ENCODE measurements around the gene SIK2. TPM values are rescaled to one million over a fixed set of nuclear protein-coding genes. Genes with fewer than 3 reads are reported as not detected.

SIK2 gene
- total and polyA plus RNA-seq, 2 donors (not counting 3 experiments of a cell fraction or from before 2014, with no cell fraction given), result 14.6 to 17.1 TPM

DNA sequence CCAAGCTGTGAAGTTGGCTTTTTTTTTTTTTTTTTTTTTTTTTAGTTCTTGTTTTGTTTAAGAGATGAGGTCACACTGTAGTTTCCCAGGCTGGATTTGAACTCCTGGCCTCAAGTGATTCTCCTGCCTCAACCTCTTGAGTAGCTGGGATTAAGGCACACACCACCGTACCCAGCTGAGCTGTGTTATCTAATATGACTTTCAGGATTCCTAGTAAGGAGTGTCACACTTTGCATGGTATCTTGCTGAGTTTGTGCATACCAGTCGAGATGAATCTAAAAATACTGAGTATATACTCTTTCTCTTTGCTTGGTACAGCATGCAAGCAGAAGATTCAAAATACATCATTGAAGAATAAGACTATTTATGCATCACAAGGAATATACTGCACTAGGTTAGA lies 58.6 kb downstream of the SIK2 start:
- Histone ChIP-seq H2AFZ (ENCODE audit: low read depth, low read length) (no peak overlapping the region), H3K4me1 (ENCODE audit: control insufficient read depth, extremely low read depth, insufficient read depth, low read length) (peaks cover 9% of the 10 kb centered on the region), H3K27ac (ENCODE audit: insufficient read depth, low read depth, low read length) (no peak overlapping the region), H4K20me1 (replicated peaks; ENCODE audit: control insufficient read depth, extremely low read depth, insufficient read depth, low read length) (no peaks in the 10 kb centered on the region), H3K9me1 (replicated peaks; ENCODE audit: control insufficient read depth, extremely low read depth, insufficient read depth, low read length) (no peaks in the 10 kb centered on the region), H3K27me3 (ENCODE audit: control insufficient read depth in 2 of 2, insufficient read depth in 2 of 2, low read length in 2 of 2) (no peaks in the 10 kb centered on the region), H3K4me3 (replicated peaks in 1 of 3; ENCODE audit: insufficient read depth in 1 of 3, low read depth in 1 of 3, low read length in 3 of 3) (no peak overlapping the region), H3K9me3 (replicated peaks; ENCODE audit: control insufficient read depth, insufficient read depth, low read length) (no peaks in the 10 kb centered on the region), H3K36me3 (ENCODE audit: control insufficient read depth in 2 of 2, extremely low read depth in 1 of 2, insufficient read depth in 2 of 2, low read length in 2 of 2) (no peaks in the 10 kb centered on the region), H3K79me2 (ENCODE audit: control insufficient read depth, insufficient read depth, low read length) (no peaks in the 10 kb centered on the region), H3K9ac (replicated peaks; ENCODE audit: extremely low read depth, insufficient read depth, low read length) (no peak overlapping the region), H3K4me2 (ENCODE audit: insufficient read depth, low read length) (no peak overlapping the region)
- no TSS peak for BruUV-seq (replicated peaks)
- DNase-seq (ENCODE audit: low read depth, low spot score) (no peak), FAIRE-seq (no peak)
- ChIA-PET POLR2A (no interaction called here), CTCF (interaction anchor here (2.7 kb wide), 1 partner anchor 56 kb away, joined by 8 read pairs; no protein-coding TSS in a partner anchor)
- no peak for TF ChIP-seq EZH2 (IDR thresholded peaks at IDR 0.05; ENCODE audit: borderline replicate concordance, low read depth, low read length, severe bottlenecking)
- no peak for TF ChIP-seq MYC (IDR thresholded peaks at IDR 0.05; ENCODE audit: low read depth, low read length)
- TF ChIP-seq, protein P1, sequence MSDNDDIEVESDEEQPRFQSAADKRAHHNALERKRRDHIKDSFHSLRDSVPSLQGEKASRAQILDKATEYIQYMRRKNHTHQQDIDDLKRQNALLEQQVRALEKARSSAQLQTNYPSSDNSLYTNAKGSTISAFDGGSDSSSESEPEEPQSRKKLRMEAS (IDR thresholded peaks at IDR 0.05; ENCODE audit: insufficient read depth, insufficient read length), result no peak
- TF ChIP-seq GATA2 (IDR thresholded peaks at IDR 0.05; ENCODE audit: insufficient read depth, insufficient read length, low read depth, low read length), result no peak
- intact Hi-C loops (cut with micrococcal nuclease) (no loop called here), dilution Hi-C loops (cut with MboI; ENCODE audit: extremely low pct_ligation_motif_present, low sequenced_read_pairs) (no loop called here)

DNA sequence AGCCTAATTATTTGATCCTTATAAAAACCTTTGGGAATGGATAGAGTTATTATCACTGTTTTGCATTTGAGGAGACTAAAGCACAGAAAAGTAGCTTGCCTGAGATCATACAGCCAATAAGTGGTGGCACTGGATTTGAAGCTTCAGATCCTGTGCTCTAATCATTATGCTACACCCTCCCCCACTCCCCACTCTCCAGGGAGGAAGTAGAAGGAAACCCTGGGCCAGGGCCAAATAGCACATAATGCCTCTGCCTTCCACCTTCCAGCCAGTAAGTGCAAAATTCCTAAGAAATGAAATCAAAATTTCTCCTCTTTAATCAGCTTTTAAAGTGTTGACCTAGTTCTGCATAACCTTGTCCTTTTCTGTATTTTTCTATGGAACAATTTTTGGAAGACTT lies 61.6 kb downstream of the SIK2 start:
- Histone ChIP-seq H3K9me1 (replicated peaks; ENCODE audit: control insufficient read depth, extremely low read depth, insufficient read depth, low read length) (no peaks in the 10 kb centered on the region), H3K36me3 (ENCODE audit: control insufficient read depth in 2 of 2, extremely low read depth in 1 of 2, insufficient read depth in 2 of 2, low read length in 2 of 2) (no peaks in the 10 kb centered on the region), H2AFZ (ENCODE audit: low read depth, low read length) (no peak overlapping the region), H3K27ac (ENCODE audit: insufficient read depth, low read depth, low read length) (no peak overlapping the region), H3K4me3 (replicated peaks in 1 of 3; ENCODE audit: insufficient read depth in 1 of 3, low read depth in 1 of 3, low read length in 3 of 3) (no peak overlapping the region), H3K9ac (replicated peaks; ENCODE audit: extremely low read depth, insufficient read depth, low read length) (no peak overlapping the region), H3K9me3 (replicated peaks; ENCODE audit: control insufficient read depth, insufficient read depth, low read length) (no peaks in the 10 kb centered on the region), H3K27me3 (ENCODE audit: control insufficient read depth in 2 of 2, insufficient read depth in 2 of 2, low read length in 2 of 2) (no peaks in the 10 kb centered on the region), H3K4me2 (ENCODE audit: insufficient read depth, low read length) (no peak overlapping the region), H3K79me2 (ENCODE audit: control insufficient read depth, insufficient read depth, low read length) (no peaks in the 10 kb centered on the region), H3K4me1 (ENCODE audit: control insufficient read depth, extremely low read depth, insufficient read depth, low read length) (peaks cover 9% of the 10 kb centered on the region), H4K20me1 (replicated peaks; ENCODE audit: control insufficient read depth, extremely low read depth, insufficient read depth, low read length) (no peaks in the 10 kb centered on the region)
- intact Hi-C loops (cut with micrococcal nuclease), result no loop called here
- BruUV-seq (replicated peaks), result no TSS peak
- dilution Hi-C loops (cut with MboI; ENCODE audit: extremely low pct_ligation_motif_present, low sequenced_read_pairs), result no loop called here
- ChIA-PET CTCF (interaction anchor here (0.8 to 1.2 kb wide), 2 partner anchors 59 to 113 kb away, joined by 3 to 4 read pairs; no protein-coding TSS in a partner anchor), POLR2A (no interaction called here)
- no peak for TF ChIP-seq EZH2 (IDR thresholded peaks at IDR 0.05; ENCODE audit: borderline replicate concordance, low read depth, low read length, severe bottlenecking)
- DNase-seq (ENCODE audit: low read depth, low spot score) (peak; percentile 56), FAIRE-seq (no peak)
